ENCODE results near the gene TMEM35B.
"Not testable (repeated sequence)": the region's sequence is repeated elsewhere in the genome, so short reads cannot be mapped to it uniquely, and the experiment has no call there.

Gene TMEM35B

DNA sequence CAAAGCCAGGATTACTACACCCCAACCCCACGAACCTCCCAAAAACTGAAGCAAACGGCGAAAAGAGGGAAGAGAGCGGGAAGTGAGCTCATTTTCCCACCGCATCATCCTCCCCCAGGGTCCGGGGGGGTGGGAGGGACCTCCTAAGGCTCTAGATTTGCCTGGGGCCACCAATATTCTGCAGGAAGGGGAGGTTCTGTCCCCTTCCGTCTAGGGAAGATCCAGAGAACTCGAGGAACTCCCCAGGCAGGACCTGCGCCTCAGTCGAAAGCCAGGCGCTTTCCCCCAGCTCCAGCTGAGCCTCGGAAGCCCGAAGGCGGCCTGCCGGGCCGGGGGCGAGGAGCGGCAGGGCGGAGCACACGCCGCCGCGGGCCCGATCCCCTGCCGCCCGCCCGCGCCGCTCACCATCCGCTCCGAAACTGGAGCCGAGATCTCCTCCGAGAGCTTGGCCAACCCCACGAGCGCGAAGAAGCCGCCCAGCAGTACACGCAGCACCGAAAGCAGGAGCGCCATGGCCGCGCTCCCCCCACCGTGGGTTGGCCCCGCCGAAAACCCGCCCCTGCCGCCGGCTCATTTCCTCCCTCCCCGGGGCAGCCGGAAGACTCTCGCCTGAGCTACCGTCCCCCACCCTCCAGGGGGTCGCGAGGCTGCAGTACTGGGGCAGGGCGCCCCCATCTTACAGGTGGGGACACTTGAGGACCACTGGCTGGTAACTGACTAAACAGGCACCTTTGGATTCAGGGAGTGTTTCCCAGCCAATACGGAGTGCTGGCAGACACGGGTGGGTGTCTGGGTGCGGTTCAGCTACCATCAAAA is at the start of gene TMEM35B:
Gene TMEM35B (minus strand): TSS at position 555 of the 816 bp plus-strand sequence. CDS start 42 bp downstream, at position 513.
- DNase-seq = no peak

DNA sequence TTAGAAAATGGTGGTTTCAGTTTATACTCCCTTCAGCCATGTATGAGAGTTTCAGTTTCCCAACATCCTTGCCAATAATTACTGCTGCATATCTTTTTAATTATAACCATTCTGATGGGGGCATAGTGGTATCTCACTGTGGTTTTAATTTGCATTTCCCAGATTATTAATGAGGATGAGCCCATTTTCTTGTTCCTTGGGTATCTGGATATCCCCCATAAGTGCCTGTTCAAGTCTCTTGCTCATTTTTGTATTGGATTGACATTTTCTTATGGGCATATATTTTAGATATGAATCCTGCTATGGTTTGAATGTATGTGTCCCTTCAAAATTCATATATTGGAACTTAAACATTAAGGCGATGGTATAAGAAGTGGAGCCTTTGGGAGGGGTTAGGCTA is 48.2 kb upstream of the TMEM35B start:
- no peak for DNase-seq

DNA sequence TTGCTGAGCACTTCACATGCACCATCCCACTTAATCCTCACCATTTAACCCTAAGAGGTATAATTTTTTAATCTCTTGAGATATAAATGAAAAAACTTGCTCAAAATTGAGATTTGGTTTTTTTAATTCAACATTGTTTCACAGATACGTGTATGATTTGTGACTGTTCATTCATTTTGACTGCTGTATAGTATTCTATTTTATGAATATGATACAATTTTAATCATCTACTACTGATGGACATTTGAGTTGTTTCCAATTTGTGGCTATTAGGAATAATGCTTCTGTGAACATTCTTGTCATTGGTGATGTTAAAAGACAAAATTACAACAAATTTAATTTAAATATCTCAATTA is 47.2 kb upstream of the TMEM35B start:
- DNase-seq = no peak

DNA sequence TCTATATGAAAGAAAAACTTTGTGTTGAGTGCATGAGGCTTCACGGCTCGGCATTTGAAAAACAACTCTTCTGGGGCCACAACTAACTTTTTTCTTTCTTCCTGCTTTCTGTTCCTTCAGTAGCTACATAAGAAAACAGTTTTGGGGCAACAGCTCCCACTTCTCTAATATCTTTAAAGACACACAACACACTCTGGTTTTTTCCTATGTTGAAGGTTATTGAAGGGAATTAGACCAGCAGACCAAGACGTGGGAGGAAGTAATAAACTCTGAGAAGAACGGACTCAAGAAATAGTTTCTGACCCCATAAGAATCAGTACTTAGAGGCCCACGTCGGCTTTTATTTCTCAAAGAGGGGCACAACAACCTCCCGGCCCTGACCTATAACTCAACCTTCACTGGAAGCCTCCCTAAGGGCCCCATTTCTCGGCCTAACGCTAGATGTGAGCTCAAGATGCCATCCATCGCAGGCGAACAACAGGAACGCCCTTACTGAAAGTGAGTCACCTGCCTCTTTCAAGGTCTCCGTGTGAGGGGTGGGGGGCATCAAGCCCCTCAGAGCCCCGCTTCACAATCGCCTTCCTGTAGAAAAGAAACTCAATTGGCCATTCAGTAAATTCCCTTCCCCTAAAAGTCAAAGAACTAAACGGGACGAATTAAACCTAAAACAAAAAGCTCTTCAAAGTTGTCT is 45.8 kb upstream of the TMEM35B start:
- DNase-seq = no peak

GRCh38 chr1:35030338-35030737 is 45.2 kb upstream of the TMEM35B start:
- DNase-seq = no peak

- DNase-seq = no peak
Measured at GRCh38 chr1:35029761-35030160, 44.6 kb upstream of the TMEM35B start.

- DNase-seq = no peak
Measured at GRCh38 chr1:35016406-35016805, 31.3 kb upstream of the TMEM35B start.

GRCh38 chr1:35014486-35014885 is 29.3 kb upstream of the TMEM35B start:
- no peak for DNase-seq

- no peak for DNase-seq
Measured at GRCh38 chr1:35005711-35006110, 20.6 kb upstream of the TMEM35B start.

- DNase-seq = no peak
Measured at GRCh38 chr1:35001743-35002142, 16.6 kb upstream of the TMEM35B start.

DNA sequence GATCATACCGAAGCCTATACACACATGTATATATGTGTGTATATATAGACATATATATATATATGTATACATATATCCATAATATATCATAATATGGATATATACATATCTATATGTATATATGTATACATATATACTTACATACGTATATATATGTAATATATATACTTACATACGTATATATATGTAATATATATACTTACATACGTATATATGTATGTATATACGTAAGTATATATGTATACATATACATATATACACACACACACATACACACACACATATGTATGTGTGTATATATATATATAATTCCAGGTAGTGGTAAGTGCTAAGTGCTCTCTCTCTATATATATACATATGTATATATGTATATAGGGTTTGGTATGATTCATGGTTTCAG is 9.7 kb upstream of the TMEM35B start:
- DNase-seq = no peak

- DNase-seq = no peak
Measured at GRCh38 chr1:34988581-34988980, 3.4 kb upstream of the TMEM35B start.

GRCh38 chr1:34988147-34988546 is 3.0 kb upstream of the TMEM35B start:
- no peak for DNase-seq

DNA sequence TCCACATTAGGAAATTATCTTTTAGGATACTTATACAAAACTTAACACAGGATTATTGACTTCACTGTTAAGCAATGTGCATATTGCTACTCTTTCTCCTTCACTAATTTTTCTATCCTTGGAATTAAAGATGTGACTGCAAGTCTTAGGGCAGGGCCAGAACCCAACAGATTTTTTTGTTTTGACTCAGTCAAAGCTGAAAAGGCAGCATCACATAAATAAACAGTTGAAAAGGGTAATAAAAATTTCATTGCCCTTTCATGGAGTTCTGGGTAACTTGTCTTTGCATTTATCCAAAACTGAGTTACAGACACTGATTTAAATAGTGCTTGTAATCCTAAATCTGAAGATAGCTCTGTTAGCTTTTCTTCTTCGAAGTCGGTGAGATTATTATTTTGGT is 1.9 kb upstream of the TMEM35B start:
- DNase-seq = no peak

- DNase-seq = not testable (repeated sequence)
Measured at GRCh38 chr1:34985609-34985904, 410 bp upstream of the TMEM35B start.

DNA sequence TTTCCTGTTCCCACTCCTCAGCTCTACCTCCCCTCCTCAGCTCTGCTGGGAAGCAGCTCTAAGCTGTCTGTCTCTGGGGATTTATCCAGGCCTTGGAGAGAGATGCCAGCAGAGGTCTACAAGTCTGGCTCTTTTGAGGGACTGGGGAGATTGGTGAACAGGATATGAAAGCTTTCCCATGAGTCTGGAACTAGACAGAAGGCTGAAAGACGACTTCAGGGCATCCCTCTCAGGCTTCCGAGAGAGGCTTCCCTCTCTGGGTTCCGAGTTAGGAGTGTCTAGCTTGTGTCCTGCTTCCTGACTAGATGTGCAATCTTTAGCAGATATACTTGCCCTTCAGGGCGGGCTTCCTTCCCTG is 733 bp downstream of the TMEM35B start:
- no peak for DNase-seq

- no peak for DNase-seq
Measured at GRCh38 chr1:34983700-34984355, 1.3 kb downstream of the TMEM35B start.

DNA sequence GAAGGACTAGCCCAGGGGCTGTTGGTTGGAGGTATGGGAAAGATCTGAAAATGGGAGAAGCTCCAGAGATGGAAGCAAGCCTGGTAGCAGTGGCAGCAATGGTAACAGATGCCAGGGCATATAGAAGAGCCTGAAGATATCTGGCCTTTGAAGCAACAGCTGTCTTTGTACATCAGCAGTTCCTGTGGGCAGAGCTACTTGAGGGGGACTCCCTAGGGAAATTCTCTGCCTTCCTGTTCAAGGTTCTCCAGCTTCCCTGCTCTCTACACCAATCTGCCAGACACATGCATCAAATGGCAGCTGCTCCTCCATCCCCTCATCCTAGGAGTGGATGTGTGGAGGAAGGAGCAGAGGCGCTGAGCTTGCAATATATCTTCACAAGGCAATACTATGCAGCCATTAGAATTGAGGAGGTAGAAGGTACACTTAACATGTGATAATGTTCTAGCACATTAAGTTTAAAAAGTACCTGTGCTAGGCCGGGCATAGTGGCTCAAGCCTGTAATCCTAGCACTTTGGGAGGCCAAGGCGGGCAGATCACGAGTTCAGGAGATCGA is 2.2 kb downstream of the TMEM35B start:
- no peak for DNase-seq

GRCh38 chr1:34980715-34981114 is 4.4 kb downstream of the TMEM35B start:
- DNase-seq = no peak

- no peak for DNase-seq
Measured at GRCh38 chr1:34978921-34979320, 6.2 kb downstream of the TMEM35B start.

DNA sequence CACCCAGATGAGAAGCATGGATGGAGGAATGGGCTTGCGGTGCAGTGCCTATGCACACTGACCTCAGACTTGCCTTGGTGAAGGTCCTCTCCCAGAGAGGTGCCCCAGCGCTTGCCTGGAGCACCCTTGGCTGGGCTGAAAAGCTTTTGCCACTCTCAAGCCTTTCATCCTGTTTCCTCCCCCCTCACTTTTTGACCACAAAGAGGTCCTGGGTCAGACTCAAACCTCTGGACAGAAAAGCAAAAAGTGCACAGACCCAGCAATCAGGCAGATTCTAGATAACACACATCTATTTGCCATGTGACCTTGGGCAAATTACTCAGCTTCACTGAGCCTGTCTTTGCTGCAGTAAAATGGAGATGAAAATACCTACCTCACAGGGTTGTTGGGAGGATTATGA is 7.3 kb downstream of the TMEM35B start:
- no peak for DNase-seq

GRCh38 chr1:34977210-34977471 is 8.0 kb downstream of the TMEM35B start:
- no peak for DNase-seq

GRCh38 chr1:34976384-34977209 is 8.6 kb downstream of the TMEM35B start:
- DNase-seq = no peak

Data from cortex of kidney (tissue), 1 donor.